BJ (cell line): ENCODE measurements around the gene APOO. TPM values are rescaled to one million over a fixed set of nuclear protein-coding genes. Genes with fewer than 3 reads are reported as not detected.

Source experiments
- CTCF ChIA-PET: fragments of 350-600 bp; formaldehyde crosslinking; extraction: SDS; loops from one replicate; lab custom pipeline; 2021; ENCODE audit warnings: antibody characterized with exemption, inconsistent platforms; lab: Yijun Ruan, JAX
- POLR2A ChIA-PET: fragments of 300-600 bp; sonication (Branson Sonifier 250); formaldehyde crosslinking; extraction: SDS; loops from one replicate; lab custom pipeline; 2021; ENCODE audit warnings: antibody characterized with exemption; lab: Charles Lee
- DNase-seq: peaks from one replicate; pipeline ENCODE4 v3.0.0-alpha.2; 2011; ENCODE audit warnings: low read depth
- H3K27me3 ChIP-seq: 2 replicates; pipeline ENCODE4 v1.6.0; 2011; ENCODE audit warnings: low read length; ENCODE audit not compliant: control insufficient read depth, insufficient read depth
- H3K36me3 ChIP-seq: 2 replicates; pipeline ENCODE4 v1.5.1; 2011; ENCODE audit warnings: low read length; ENCODE audit not compliant: control insufficient read depth, insufficient read depth
- H3K4me3 ChIP-seq: 2 replicates; pipeline ENCODE4 v1.5.1; 2011; ENCODE audit warnings: low read depth, mild to moderate bottlenecking, control low read depth, low read length
- CTCF ChIP-seq: IDR thresholded peaks from 2 replicates; pipeline ENCODE4 v1.5.1; 2011; ENCODE audit warnings: low read depth, mild to moderate bottlenecking, control low read depth, inconsistent platforms, low read length, moderate library complexity; ENCODE audit not compliant: insufficient read depth
- polyA plus RNA-seq: library from polyadenylated mRNA; depleted of rRNA; stranded (reverse); fragments of >200 nt; gene quantifications from 2 replicates; pipeline ENCODE4 v1.2.3, GENCODE V29; 2011

The APOO gene
- polyA plus RNA-seq, 1 experiment = 6.6 TPM

- ChIA-PET POLR2A (no interaction called here), CTCF (no interaction called here)
- no peaks in the 10 kb centered on the region for H3K27me3 ChIP-seq
- no peak overlapping the region for H3K4me3 ChIP-seq
- H3K36me3 ChIP-seq = no peaks in the 10 kb centered on the region
- no peak for TF ChIP-seq CTCF
- DNase-seq = no peak
Observed at GRCh38 chrX:23945206-23945605, 37.5 kb upstream of the APOO start.

GRCh38 chrX:23944234-23944633 is 36.5 kb upstream of the APOO start:
- H3K36me3 ChIP-seq = no peaks in the 10 kb centered on the region
- no peak overlapping the region for H3K4me3 ChIP-seq
- DNase-seq = no peak
- TF ChIP-seq CTCF = no peak
- H3K27me3 ChIP-seq = no peaks in the 10 kb centered on the region
- CTCF ChIA-PET = no interaction called here
- POLR2A ChIA-PET = no interaction called here

GRCh38 chrX:23939203-23939602 is 31.5 kb upstream of the APOO start:
- Histone ChIP-seq H3K36me3 (no peaks in the 10 kb centered on the region), H3K4me3 (no peak overlapping the region), H3K27me3 (no peaks in the 10 kb centered on the region)
- POLR2A ChIA-PET = no interaction called here
- TF ChIP-seq CTCF = no peak
- CTCF ChIA-PET = no interaction called here
- no peak for DNase-seq

GRCh38 chrX:23938690-23939089 is 31.0 kb upstream of the APOO start:
- TF ChIP-seq CTCF = no peak
- POLR2A ChIA-PET = no interaction called here
- Histone ChIP-seq H3K27me3 (no peaks in the 10 kb centered on the region), H3K4me3 (no peak overlapping the region), H3K36me3 (no peaks in the 10 kb centered on the region)
- no peak for DNase-seq
- CTCF ChIA-PET = no interaction called here

GRCh38 chrX:23937100-23937499 is 29.4 kb upstream of the APOO start:
- Histone ChIP-seq H3K4me3 (no peak overlapping the region), H3K36me3 (no peaks in the 10 kb centered on the region), H3K27me3 (no peaks in the 10 kb centered on the region)
- CTCF ChIA-PET = no interaction called here
- no peak for TF ChIP-seq CTCF
- POLR2A ChIA-PET = no interaction called here
- no peak for DNase-seq
